HG03039 (cell line): ENCODE results near the gene RBM3.

Experiments
- ATAC-seq: cut with Tn5 transposase; IDR thresholded peaks from one replicate; pipeline ENCODE4 v1.9.1; 2021; ENCODE audit warnings: mild to moderate bottlenecking, moderate library complexity; ENCODE audit not compliant: unreplicated experiment

Gene RBM3

GRCh38 chrX:48576108-48576507, 1.8 kb downstream of the RBM3 start:
- ATAC-seq = no peak

DNA sequence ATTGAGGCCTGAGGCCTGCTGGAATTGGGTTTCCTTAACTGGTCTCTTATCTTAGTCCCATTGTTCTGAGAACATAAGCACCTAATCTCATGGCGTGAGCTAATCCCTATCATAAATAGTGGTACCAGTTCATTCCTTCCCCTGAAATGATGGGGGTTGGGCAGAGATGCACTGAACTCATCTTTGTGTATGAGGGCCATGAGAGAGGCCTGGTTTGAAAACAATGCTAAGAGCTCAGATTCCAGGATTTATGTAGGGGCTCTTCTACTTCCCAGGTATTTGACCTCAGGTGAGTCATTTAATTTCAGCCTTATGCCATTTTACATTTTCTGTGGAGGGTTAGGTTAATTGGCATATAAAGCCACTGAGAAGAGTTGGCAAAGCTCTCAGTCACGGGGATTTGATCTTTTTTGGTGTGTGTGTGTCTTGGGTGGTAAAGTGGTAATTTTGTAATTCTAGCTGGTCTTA, 4.4 kb downstream of the RBM3 start:
- ATAC-seq = no peak

DNA sequence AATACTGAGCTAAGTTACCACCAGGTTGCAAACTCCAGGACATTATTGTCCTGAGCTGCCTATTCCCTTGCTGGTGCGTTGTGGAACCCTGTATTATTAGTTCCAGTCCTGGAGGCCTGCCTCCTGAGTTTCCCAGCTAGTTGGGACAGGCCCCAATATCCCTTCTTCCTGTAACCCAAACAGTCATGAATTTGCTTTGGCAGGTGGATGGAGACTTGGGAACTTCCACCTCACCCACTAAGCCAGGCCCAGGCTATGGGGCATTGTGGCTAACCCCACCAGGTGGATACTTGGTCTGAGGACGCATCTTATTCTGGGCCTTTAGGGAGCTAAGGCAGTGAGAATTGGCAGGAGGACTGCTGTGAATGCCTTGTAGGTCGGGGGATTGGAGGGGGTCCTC, 5.0 kb downstream of the RBM3 start:
- no peak for ATAC-seq

GRCh38 chrX:48580662-48581061, 6.4 kb downstream of the RBM3 start:
- ATAC-seq = no peak

GRCh38 chrX:48584698-48585097, 10.4 kb downstream of the RBM3 start:
- ATAC-seq = no peak

DNA sequence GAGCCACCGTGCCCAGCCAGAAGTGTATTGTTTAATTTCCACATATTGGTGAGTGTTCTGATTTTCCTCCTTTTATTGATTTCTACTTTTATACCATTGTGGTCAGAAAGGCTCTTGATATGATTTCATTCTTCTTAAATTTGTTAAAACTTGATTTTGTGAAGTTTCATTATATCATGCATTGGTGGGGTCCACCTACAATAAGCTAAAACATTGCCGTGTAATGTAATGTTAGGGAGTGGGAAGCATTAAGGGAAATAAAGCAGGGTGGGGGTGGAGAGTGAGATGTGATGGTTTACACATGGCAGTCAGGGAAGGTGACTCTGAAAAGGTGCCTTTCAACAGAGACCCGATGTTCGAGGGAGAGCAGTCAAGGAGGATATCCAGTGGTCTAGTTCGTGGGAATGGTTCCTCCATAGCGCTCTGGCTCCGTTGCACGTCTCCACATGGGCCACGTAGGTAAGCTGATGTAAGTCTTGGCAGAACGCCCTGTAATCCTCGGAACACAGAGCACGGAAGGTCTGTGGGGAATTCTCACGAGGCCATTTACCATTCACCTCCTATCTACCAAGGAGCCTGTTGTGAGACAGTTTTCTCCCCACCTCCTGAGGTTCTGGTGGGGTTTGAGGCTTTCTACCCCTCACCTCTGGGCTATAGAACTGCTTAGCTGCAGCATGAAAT, 15.3 kb downstream of the RBM3 start:
- ATAC-seq = no peak

- no peak for ATAC-seq
Observed at GRCh38 chrX:48590203-48591103, 16.2 kb downstream of the RBM3 start.

DNA sequence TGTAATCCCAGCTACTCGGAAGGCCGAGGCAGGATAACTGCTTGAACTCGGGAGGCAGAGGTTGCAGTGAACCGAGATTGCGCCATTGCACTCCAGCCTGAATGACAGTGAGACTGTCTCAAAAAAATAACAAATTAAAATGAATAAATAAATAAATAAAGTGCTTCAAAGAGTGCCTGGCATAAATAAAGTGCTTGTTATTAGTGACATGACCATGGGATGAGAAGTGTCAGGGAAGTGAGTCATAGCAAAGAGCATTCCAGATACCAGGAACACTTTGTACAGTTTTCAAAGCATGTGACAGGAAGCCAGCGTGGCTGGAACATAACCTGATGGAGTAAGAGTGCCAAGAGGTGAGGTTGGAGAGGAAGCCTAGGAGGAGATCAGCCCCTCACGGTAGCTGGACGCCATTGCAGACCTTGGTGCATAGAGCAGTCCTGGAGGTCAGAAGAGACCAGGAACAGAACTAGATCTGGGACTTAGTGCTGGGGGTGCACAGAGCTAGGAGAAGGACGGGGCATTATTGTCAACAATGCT, 17.0 kb downstream of the RBM3 start:
- no peak for ATAC-seq

DNA sequence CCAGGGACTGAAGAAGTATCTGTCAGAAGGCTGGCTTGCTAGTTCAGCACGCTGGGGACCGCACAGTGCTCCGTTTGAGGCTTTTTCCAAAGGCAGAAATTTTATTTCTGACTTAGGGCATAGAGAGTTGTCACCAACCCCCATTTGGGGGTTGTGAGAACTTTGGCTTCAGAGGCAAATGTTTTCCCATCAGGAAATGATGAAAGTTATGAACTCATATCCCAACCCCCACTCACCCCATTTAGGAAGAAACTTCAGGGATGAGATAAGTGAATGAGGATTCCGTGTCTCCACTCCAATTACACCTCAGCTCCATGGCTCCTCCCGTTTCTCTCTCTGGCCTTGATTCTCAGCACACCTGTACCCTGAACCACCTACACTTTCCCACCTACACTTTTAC, 18.7 kb downstream of the RBM3 start:
- no peak for ATAC-seq

DNA sequence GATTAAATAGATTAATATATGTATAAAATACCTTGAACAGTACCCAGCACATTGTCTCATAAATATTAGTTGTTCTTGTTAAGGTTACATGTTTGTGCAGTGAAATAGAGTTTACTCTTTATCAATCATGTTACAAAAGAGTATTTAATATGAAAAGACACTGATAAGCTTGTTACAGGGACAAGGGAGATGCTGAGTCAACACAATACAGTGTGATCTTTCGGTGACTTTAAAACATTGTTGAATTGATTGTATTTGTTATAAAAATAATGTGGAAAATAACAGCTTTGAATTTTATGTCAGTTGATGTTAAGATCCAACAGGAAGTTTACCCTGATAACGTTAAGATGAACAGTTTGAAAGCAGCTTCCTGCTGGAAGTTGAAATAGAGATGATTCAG, 21.6 kb downstream of the RBM3 start:
- ATAC-seq = no peak

- peak; percentile 63 for ATAC-seq
Observed at GRCh38 chrX:48597353-48598264, 23.3 kb downstream of the RBM3 start, which contains the start of gene WDR13. WDR13 (plus strand) TSS chrX:48597492; CDS start chrX:48597997, 505 bp downstream.

GRCh38 chrX:48598614-48599013, 24.3 kb downstream of the RBM3 start:
- no peak for ATAC-seq

- no peak for ATAC-seq
Observed at GRCh38 chrX:48599341-48599740, 25.1 kb downstream of the RBM3 start.

DNA sequence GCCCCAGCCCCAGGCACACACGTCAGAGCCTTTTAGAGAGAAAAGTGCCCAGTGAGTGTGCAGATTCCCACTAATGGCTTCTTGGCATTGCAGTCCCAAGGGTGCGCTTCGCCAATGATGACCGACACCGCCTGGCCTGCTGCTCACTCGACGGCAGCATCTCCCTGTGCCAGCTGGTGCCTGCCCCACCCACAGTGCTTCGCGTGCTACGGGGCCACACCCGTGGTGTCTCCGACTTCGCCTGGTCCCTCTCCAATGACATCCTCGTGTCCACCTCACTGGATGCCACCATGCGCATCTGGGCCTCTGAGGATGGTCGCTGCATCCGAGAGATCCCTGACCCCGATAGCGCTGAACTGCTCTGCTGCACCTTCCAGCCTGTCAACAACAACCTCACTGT, 25.9 kb downstream of the RBM3 start:
- no peak for ATAC-seq

DNA sequence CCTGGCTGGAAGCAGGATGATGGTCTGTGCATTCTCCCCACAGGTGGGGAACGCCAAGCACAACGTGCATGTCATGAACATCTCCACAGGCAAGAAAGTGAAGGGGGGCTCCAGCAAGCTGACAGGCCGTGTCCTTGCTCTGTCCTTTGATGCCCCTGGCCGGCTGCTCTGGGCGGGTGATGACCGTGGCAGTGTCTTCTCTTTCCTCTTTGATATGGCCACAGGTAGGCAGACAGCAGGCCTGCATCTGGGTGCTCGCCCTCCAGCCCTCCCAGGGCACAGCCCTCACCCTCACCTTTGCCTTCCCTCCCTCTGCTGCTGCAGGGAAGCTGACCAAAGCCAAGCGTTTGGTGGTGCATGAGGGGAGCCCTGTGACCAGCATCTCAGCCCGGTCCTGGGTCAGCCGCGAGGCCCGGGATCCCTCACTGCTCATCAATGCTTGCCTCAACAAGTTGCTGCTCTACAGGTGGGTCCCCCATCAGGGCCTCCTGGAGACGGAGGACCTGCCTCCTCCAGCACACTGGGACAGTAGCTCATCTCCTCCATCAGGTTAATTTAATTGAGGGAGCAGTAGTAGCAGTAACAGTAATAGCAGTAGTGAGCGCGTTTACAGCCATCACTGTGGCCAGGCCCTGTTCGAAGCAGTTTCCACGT, 27.6 kb downstream of the RBM3 start:
- no peak for ATAC-seq

DNA sequence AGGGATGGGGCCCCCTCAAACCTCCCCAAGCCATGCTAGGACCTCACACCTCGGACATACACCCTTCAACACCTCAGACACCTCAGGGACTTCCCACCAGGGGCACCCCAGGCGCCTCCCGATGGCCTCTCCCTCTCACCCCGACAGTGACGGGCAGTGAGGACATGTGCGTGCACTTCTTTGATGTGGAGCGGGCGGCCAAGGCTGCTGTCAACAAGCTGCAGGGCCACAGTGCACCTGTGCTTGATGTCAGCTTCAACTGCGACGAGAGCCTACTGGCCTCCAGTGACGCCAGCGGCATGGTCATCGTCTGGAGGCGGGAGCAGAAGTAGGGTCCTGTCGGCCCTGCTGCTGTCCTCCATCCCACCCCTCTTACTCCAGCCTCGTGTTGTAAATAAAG, 30.4 kb downstream of the RBM3 start:
- ATAC-seq = no peak

GRCh38 chrX:48606091-48606490, 31.8 kb downstream of the RBM3 start:
- no peak for ATAC-seq

GRCh38 chrX:48611703-48612102, 37.4 kb downstream of the RBM3 start:
- ATAC-seq = no peak

GRCh38 chrX:48613502-48614160, 39.3 kb downstream of the RBM3 start:
- no peak for ATAC-seq

DNA sequence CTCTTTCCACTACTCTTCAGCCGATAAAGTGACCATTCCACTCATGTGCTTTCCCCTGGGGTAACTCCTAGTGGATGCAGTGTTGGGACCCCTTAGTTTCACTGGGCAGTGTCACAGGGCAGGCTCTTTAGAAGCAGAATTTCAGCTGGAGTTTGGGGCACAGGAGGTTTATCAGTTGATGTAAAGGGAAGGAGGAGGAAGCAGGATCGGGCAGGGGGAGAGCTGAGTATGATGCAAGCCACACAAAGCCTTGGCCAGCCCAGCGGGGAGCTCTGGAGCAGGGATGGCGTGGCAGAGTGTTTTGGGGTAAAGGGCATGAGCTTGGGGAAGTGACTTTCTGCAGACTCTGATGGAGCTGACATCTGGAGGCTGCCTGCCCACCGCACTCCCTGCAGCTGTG, 42.3 kb downstream of the RBM3 start:
- ATAC-seq = no peak
